Muscle layer of duodenum (tissue), 2 donors: ENCODE data around the gene CD24.
"Not testable (repeated sequence)": the region's sequence is repeated elsewhere in the genome, so short reads cannot be mapped to it uniquely, and the experiment has no call there.

Experiments
- H3K27ac ChIP-seq: one replicate; pipeline ENCODE4 v1.7.0; 2013; ENCODE audit warnings: mild to moderate bottlenecking, low read length
- H3K27me3 ChIP-seq: one replicate; pipeline ENCODE4 v1.7.0; 2013; ENCODE audit warnings: low read depth, mild to moderate bottlenecking, control low read depth, low read length
- H3K36me3 ChIP-seq, 2 donors: one replicate each; pipeline ENCODE4 v1.7.0; 2013; ENCODE audit warnings: low read length in 2 of 2, control low read depth in 1 of 2, mild to moderate bottlenecking in 1 of 2; ENCODE audit not compliant: insufficient read depth in 2 of 2, control insufficient read depth in 1 of 2
- H3K4me1 ChIP-seq, 2 donors: one replicate each; pipeline ENCODE4 v1.7.0; 2013; ENCODE audit warnings: low read length in 2 of 2, mild to moderate bottlenecking in 2 of 2, control low read depth in 1 of 2, moderate library complexity in 1 of 2; ENCODE audit not compliant: insufficient read depth in 2 of 2, control insufficient read depth in 1 of 2
- H3K4me3 ChIP-seq, 2 donors: one replicate each; pipeline ENCODE4 v1.7.0; 2013; ENCODE audit warnings: low read length in 2 of 2, low read depth in 1 of 2, mild to moderate bottlenecking in 1 of 2
- H3K9me3 ChIP-seq, 2 donors: one replicate each; pipeline ENCODE4 v1.7.0; 2013; ENCODE audit warnings: low read length in 2 of 2, control low read depth in 1 of 2, mild to moderate bottlenecking in 1 of 2; ENCODE audit not compliant: control insufficient read depth in 1 of 2
- donor health status: healthy.

Gene CD24

GRCh38 chr6:106980926-106981325 is 6.4 kb upstream of the CD24 start:
- Histone ChIP-seq H3K27ac (no peak overlapping the region), H3K9me3 (no peaks in the 10 kb centered on the region), H3K36me3 (no peaks in the 10 kb centered on the region), H3K27me3 (peaks cover 4% of the 10 kb centered on the region), H3K4me1 (no peaks in the 10 kb centered on the region), H3K4me3 (no peak overlapping the region)

GRCh38 chr6:106979435-106979884 is 4.9 kb upstream of the CD24 start:
- H3K27ac ChIP-seq, result no peak overlapping the region
- peaks cover 9% of the 10 kb centered on the region for H3K27me3 ChIP-seq

DNA sequence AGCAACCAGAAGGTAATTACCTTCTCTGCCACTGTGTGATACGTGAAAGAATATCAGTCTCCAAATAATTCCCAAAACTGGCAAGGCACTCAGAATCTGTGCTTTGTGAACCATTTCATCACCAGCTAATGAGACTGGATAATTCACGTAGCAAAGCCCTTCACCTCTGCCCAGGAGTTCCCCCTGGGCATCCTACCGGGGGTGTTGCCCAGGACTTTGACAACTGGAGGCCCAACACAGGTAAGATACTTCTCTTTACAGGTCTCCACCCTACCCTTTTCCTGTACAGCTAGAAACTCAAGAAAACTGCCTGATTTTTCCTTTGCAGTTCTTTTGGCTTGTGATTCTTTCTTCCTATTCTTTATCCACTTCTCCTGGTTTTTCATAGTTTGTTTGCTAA is 2.7 kb upstream of the CD24 start:
- no peaks in the 10 kb centered on the region for H3K36me3 ChIP-seq
- H3K4me1 ChIP-seq, result peaks cover 0 to 18% of the 10 kb centered on the region in 2 donors
- H3K4me3 ChIP-seq, result no peak overlapping the region
- no peaks in the 10 kb centered on the region for H3K9me3 ChIP-seq
- H3K27ac ChIP-seq, result no peak overlapping the region
- peaks cover 21% of the 10 kb centered on the region for H3K27me3 ChIP-seq

More at GRCh38 chr6:106979435-106979884, 4.9 kb upstream of the CD24 start:
- Histone ChIP-seq H3K9me3 (no peaks in the 10 kb centered on the region), H3K36me3 (no peaks in the 10 kb centered on the region), H3K4me3 (no peak overlapping the region), H3K4me1 (peaks cover 0 to 4% of the 10 kb centered on the region in 2 donors)

DNA sequence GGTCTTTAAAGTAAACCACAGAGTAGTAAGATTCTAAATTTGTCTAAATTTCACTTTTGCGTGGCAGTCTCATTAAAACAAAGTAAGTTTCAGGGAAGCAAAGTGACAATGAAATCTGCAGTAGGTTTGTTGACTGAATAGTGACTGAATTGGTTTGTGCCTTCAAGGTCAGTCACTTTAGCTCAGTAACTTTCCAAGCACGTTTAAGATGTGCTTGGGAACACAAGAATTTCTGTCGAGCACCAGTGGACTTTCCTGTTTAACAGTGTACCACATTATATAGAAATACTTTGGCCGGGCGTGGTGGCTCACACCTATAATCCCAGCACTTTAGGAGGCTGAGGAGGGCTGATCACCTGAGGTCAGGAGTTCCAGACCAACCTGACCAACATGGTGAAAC is 1.7 kb upstream of the CD24 start:
- H3K36me3 ChIP-seq, result no peaks in the 10 kb centered on the region
- no peak overlapping the region for H3K27ac ChIP-seq
- H3K27me3 ChIP-seq, result peaks cover 21% of the 10 kb centered on the region

DNA sequence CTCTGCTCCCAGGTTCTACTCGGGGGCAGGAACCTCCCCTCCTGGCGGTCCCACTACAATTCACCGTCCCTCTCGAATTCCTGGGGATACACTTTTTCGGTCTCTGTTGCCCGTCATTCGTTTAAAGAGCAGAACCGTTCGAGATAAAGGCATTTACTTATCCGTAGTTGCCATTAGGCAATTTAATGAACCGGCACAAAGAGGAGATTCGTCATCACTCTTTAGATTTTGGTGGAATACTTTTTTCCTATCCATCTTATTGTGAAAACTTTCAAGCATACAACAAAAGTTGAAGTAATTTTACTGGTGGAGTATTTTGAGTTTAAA is 1.2 kb upstream of the CD24 start:
- H3K4me1 ChIP-seq, result peaks cover 0 to 18% of the 10 kb centered on the region in 2 donors
- H3K36me3 ChIP-seq, result no peaks in the 10 kb centered on the region
- H3K9me3 ChIP-seq, result no peaks in the 10 kb centered on the region
- no peak overlapping the region for H3K27ac ChIP-seq
- H3K27me3 ChIP-seq, result peaks cover 21% of the 10 kb centered on the region
- peak overlapping the region; percentile 26 to 81 for H3K4me3 ChIP-seq

More for the DNA sequence above, 1.7 kb upstream of the CD24 start:
- Histone ChIP-seq H3K4me3 (peak overlapping the region in 1 of 2 donors; percentile 26), H3K9me3 (no peaks in the 10 kb centered on the region), H3K4me1 (peaks cover 0 to 18% of the 10 kb centered on the region in 2 donors)

GRCh38 chr6:106974999-106975737 is 639 bp upstream of the CD24 start:
- Histone ChIP-seq H3K27me3 (peaks cover 21% of the 10 kb centered on the region), H3K36me3 (no peaks in the 10 kb centered on the region), H3K27ac (no peak overlapping the region), H3K4me3 (peak overlapping the region in 1 of 2 donors; percentile 81), H3K9me3 (no peaks in the 10 kb centered on the region), H3K4me1 (peaks cover 0 to 18% of the 10 kb centered on the region in 2 donors)

GRCh38 chr6:106973836-106974335 is 643 bp downstream of the CD24 start:
- Histone ChIP-seq H3K4me1 (peaks cover 0 to 18% of the 10 kb centered on the region in 2 donors), H3K27me3 (peaks cover 21% of the 10 kb centered on the region), H3K4me3 (peak overlapping the region; percentile 55 to 59), H3K36me3 (no peaks in the 10 kb centered on the region), H3K27ac (peak overlapping the region; percentile 67), H3K9me3 (no peaks in the 10 kb centered on the region)

- Histone ChIP-seq H3K36me3 (no peaks in the 10 kb centered on the region), H3K4me1 (peaks cover 0 to 18% of the 10 kb centered on the region in 2 donors), H3K27ac (no peak overlapping the region), H3K4me3 (peak overlapping the region; percentile 55 to 59), H3K27me3 (peaks cover 21% of the 10 kb centered on the region), H3K9me3 (no peaks in the 10 kb centered on the region)
Observed at GRCh38 chr6:106973018-106973835, 1.3 kb downstream of the CD24 start.

DNA sequence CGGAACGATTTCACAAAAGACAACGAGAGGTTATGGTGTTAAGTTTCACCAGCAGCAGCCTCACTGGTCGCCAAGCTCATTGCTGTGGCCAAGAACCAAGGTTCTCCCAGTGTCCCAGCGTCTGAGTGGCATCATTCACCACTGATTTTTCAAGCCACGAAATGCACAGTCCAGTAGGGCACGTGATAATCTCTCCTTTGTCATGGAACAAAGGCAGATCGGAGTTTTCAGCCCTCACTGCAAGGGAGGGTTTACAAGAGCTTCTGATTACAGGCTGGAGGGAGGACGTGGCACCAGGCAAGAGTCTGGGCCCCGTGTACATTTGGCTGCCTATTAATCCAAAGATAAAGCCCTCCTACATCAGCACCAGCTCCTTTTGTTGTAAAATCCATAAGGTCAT is 2.0 kb downstream of the CD24 start:
- H3K9me3 ChIP-seq, result no peaks in the 10 kb centered on the region
- peak overlapping the region in 1 of 2 donors; percentile 59 for H3K4me3 ChIP-seq
- no peaks in the 10 kb centered on the region for H3K36me3 ChIP-seq
- no peak overlapping the region for H3K27ac ChIP-seq
- H3K27me3 ChIP-seq, result peaks cover 21% of the 10 kb centered on the region
- peaks cover 0 to 18% of the 10 kb centered on the region in 2 donors for H3K4me1 ChIP-seq

DNA sequence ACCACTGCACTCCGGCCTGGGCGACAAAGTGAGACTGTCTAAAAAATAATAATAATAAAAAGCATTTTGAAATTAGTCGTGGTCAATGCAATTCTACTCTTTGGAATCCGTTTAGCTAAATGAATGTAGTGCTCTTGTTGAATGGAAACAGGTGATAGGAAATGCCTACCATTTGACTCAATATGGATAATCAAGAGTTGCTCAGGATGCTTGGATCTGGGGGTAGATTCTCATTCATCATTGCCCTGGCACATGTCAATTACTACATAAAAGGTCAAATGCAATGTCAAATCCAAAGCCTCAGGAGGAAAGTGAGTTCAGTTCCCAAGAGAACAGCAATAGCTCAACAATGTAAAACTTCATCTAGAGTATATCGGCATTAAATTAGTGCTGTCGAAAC is 3.8 kb downstream of the CD24 start:
- H3K36me3 ChIP-seq, H3K9me3 ChIP-seq, H3K27ac ChIP-seq, H3K4me3 ChIP-seq: not testable (repeated sequence)
- Histone ChIP-seq H3K4me1 (peaks cover 0 to 18% of the 10 kb centered on the region in 2 donors), H3K27me3 (peaks cover 15% of the 10 kb centered on the region)

DNA sequence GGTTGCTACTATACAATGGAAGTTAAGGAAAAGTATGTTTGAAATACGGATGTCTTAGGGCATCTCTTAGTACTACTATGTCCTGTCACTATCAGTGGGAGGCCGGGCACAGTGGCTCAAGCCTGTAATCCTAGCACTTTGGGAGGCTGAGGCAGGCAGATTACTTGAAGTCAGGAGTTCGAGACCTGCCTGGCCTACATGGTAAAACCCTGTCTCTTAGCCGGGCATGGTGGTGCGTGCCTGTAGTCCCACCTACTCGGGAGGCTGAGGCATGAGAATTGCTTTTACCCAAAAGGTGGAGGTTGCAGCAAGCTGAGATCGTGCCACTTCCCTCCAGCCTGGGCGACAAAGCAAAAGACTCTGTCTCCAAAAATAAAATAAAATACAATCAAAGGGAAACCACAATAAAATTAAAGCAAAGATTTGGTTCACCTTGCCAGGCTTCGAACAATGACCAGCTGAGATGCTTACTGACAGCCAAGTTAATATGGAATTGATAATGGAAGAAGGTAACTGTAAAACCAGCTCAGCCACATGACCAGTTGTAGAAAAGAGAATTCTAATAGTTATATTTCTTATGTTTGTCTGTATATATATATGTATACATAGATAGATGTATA is 6.5 kb downstream of the CD24 start:
- no peak overlapping the region for H3K27ac ChIP-seq
- no peaks in the 10 kb centered on the region for H3K27me3 ChIP-seq
- H3K4me1 ChIP-seq, result no peaks in the 10 kb centered on the region

More for the DNA sequence above, 6.5 kb downstream of the CD24 start:
- no peak overlapping the region for H3K4me3 ChIP-seq
- no peaks in the 10 kb centered on the region for H3K36me3 ChIP-seq
- no peaks in the 10 kb centered on the region for H3K9me3 ChIP-seq
